NAMALWA (cell line): Measurements from ENCODE around the gene ZNF625.

Source experiments
- DNase-seq: peaks from one replicate; pipeline ENCODE4 v3.0.0-alpha.2; 2015; ENCODE audit warnings: low spot score

ZNF625 gene

GRCh38 chr19:12156223-12157058 is at the start of gene ZNF625:
Gene ZNF625 (minus strand): TSS chr19:12156734. CDS start chr19:12156558, 176 bp downstream.
- no peak for DNase-seq

GRCh38 chr19:12205296-12205695 is 48.8 kb upstream of the ZNF625 start:
- no peak for DNase-seq

- DNase-seq, result peak; percentile 30
Observed at GRCh38 chr19:12202250-12202649, 45.7 kb upstream of the ZNF625 start.

GRCh38 chr19:12199757-12200419 is 43.4 kb upstream of the ZNF625 start:
- DNase-seq, result no peak

- DNase-seq, result no peak
Observed at GRCh38 chr19:12198136-12198535, 41.6 kb upstream of the ZNF625 start.

GRCh38 chr19:12194827-12195731 is 38.5 kb upstream of the ZNF625 start:
- DNase-seq, result no peak

GRCh38 chr19:12187625-12188024 is 31.1 kb upstream of the ZNF625 start:
- DNase-seq, result no peak

GRCh38 chr19:12180377-12180776 is 23.8 kb upstream of the ZNF625 start:
- DNase-seq, result no peak

GRCh38 chr19:12166626-12167025 is 10.1 kb upstream of the ZNF625 start:
- no peak for DNase-seq

GRCh38 chr19:12163826-12164225 is 7.3 kb upstream of the ZNF625 start:
- DNase-seq, result peak; percentile 26

- peak; percentile 96 for DNase-seq
Observed at GRCh38 chr19:12162882-12163806, 6.6 kb upstream of the ZNF625 start, which contains the start of gene ZNF136. Gene ZNF136 (plus strand): TSS chr19:12163096. CDS start chr19:12163204, 108 bp downstream.

- no peak for DNase-seq
Observed at GRCh38 chr19:12162513-12162881, 6.0 kb upstream of the ZNF625 start.

GRCh38 chr19:12159773-12160414 is 3.4 kb upstream of the ZNF625 start:
- DNase-seq, result peak; percentile 18

- DNase-seq, result no peak
Observed at GRCh38 chr19:12155324-12155860, 1.1 kb downstream of the ZNF625 start.

- no peak for DNase-seq
Observed at GRCh38 chr19:12145348-12145747, 11.2 kb downstream of the ZNF625 start.

GRCh38 chr19:12141405-12141736 is 15.2 kb downstream of the ZNF625 start:
- no peak for DNase-seq

- DNase-seq, result peak; percentile 92
Observed at GRCh38 chr19:12140545-12141404, 15.8 kb downstream of the ZNF625 start.

GRCh38 chr19:12139885-12140544 is 16.5 kb downstream of the ZNF625 start, which contains the start of gene ZNF20:
Gene ZNF20 (minus strand): TSS chr19:12140350. CDS start chr19:12140182, 168 bp downstream.
- peak; percentile 94 for DNase-seq

- no peak for DNase-seq
Observed at GRCh38 chr19:12139269-12139668, 17.3 kb downstream of the ZNF625 start.
